HG03103 (cell line): ENCODE data around the gene MICB.
A peak's percentile ranks its signal among the peaks of the same experiment; 100 is the strongest.
"Not testable (repeated sequence)": the region's sequence is repeated elsewhere in the genome, so short reads cannot be mapped to it uniquely, and the experiment has no call there.

Source experiments
- ATAC-seq: cut with Tn5 transposase; IDR thresholded peaks from one replicate; pipeline ENCODE4 v1.9.1; 2021; ENCODE audit warnings: low read depth; ENCODE audit not compliant: unreplicated experiment

Gene MICB

DNA sequence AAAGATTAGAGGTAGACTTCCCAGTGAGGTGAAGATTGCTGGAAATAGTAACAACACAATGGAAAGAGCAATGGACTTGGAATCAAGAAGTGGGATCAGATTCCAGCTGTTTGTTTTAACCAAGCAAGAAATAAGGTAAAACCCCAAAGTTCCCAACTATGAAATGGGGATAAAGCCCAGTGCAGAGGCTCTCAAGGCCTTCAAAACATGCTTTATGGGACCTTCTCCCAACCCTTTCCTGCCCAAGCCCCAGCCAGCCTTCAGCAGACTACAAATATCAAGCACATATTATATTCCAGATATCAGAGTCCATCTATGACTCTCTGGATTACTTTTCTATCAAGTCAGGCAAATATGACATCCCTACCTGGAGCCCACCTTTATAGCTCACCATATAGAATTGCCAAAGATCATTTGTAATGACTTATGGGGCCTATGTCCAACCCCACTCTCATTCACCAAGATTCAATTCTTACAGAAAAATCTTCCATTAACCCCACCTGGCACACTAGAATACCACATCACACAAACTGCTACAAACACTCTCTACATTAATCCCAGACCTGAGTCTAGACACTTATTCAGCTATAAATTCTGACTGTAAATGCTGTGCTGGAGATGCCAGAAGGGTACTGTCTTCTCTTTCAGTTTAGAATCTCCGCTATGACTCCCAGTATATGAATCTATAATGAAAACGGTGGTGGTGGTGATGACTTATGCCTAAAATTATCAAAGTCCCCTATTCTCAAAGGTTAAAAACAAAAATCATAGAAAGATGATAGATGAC is 37.8 kb downstream of the MICB start:
- no peak for ATAC-seq

GRCh38 chr6:31538805-31539400 is 41.0 kb downstream of the MICB start:
- ATAC-seq, result no peak

GRCh38 chr6:31540640-31541039 is 42.7 kb downstream of the MICB start:
- ATAC-seq, result no peak

DNA sequence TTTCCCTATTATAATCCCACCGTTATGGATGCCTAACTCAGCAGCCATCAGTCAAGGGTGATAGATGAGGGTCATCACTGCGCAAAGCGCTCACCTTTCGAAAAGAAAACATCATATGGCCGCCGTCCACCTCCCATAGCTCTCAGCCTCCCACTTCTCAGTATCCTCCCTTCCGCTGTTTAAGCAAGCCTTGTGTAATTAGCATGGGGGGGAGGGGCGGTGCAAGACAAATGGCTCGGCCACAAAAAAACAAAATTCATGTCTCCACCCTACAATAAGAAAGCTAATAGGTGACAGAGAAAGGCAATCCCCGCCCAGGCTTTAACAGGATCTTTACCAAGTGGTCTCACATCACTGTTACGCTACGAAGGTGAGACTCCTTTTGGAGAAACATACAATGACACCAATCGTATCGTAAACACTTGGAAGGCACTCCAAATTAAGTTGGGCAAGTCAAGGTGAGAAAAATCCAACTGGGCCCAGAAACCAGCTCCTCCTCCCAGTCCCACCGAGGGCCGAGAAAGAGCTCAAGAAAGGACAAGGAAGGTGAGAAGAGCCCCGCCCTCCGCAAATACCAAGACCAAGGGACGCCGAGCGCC is 43.2 kb downstream of the MICB start:
- peak; percentile 18 for ATAC-seq

GRCh38 chr6:31541658-31542521 is 43.9 kb downstream of the MICB start, which contains the start of gene DDX39B:
DDX39B (minus strand) TSS chr6:31542003; CDS start chr6:31540532, 1,471 bp downstream.
- ATAC-seq, result peak; percentile 56

DNA sequence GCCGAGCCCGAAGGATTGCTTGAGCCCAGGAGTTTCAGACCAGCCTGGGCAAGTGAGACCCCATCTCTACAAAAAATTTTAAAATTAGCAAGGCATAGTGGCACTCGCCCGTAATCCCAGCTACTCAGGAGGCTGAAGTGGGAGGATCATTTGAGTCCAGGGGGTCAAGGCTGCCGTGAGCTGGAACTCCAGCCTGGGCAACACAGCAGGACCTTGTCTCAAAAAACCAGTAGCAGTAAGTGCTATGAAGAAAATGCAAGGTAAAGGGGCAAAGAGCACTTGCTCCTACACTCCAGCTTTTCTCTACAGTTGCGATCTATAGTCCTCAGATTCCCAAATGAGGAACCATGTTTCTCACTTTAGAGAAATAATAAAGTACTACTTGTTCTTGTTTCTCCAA is 45.7 kb downstream of the MICB start:
- no peak for ATAC-seq

GRCh38 chr6:31544676-31545075 is 46.7 kb downstream of the MICB start:
- ATAC-seq, result no peak

GRCh38 chr6:31545291-31545690 is 47.3 kb downstream of the MICB start:
- ATAC-seq, result no peak

DNA sequence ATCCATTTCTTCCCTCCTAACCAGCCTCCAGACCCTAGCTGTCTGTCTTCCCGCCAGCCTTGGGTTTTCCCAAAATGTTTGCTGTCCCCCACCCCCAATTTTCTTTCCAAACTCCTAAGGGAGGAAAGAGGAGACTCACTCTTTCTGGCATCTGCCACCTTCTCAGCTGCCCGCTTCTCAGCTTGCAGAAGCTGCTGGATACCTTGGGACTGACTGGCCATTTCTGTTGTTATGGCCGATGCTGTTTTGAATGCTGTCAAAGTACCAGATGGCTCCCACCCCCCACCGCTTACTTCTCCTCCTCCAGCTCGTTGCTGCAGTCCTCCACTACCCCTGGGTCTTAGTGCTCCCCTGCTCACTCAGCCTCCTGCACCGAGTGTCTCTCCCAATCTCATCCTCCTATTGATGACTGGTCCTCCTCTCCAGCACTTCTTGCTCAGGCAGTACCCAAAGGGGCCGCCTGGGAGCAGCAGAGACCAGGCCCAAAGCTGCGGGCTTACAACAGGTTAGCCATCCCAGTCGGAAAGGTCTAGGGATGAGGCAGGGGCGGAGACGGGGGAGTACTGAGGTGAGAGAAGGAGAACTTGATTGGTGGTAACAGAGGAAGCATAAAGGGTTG is 48.5 kb downstream of the MICB start, which contains the start of gene ATP6V1G2:
Gene ATP6V1G2, minus strand, starts transcription at position 270 of the 619 bp plus-strand sequence. Its CDS starts 49 bp downstream, at position 221.
- peak; percentile 44 for ATAC-seq

DNA sequence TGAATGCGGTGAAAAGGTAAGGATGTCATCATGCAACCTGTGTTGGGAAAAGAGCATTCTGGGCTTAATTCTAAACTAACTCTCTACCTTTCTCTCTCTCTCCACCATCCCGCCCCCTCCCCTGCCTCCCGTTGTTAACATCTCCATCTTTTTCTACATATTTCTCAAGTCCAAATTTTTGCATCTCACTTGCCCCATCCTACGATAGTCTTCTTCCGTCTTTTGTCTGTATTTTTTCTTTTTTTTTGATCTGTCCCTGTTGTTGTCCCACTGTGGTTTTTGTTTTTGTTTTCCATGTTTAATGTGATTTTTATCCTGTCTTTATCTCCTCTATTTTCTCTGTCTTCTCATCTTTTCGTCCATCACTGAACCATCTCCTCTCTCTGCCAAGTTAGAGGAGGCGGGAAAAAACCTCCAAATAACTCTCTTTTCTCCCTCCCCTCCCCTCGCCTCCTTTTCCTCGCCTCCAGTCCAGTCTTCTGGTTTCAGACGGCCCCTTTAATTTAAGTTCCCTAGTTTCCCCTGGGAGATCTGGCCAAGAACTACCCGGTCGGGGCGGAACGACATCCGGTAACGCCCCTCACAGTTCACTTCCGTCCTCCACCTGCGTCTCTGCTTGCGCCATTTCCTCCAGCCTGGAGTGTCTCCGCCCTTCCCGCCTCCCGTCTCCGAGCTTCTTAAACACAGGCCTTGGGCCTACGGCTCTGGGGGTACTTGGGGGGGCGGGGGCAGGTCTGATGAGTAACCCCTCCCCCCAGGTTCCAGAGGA is 49.2 kb downstream of the MICB start, which contains the start of gene NFKBIL1:
Gene NFKBIL1, plus strand, starts transcription at position 651 of the 769 bp plus-strand sequence. Its CDS starts 87 bp downstream, at position 738.
- peak; percentile 59 for ATAC-seq

DNA sequence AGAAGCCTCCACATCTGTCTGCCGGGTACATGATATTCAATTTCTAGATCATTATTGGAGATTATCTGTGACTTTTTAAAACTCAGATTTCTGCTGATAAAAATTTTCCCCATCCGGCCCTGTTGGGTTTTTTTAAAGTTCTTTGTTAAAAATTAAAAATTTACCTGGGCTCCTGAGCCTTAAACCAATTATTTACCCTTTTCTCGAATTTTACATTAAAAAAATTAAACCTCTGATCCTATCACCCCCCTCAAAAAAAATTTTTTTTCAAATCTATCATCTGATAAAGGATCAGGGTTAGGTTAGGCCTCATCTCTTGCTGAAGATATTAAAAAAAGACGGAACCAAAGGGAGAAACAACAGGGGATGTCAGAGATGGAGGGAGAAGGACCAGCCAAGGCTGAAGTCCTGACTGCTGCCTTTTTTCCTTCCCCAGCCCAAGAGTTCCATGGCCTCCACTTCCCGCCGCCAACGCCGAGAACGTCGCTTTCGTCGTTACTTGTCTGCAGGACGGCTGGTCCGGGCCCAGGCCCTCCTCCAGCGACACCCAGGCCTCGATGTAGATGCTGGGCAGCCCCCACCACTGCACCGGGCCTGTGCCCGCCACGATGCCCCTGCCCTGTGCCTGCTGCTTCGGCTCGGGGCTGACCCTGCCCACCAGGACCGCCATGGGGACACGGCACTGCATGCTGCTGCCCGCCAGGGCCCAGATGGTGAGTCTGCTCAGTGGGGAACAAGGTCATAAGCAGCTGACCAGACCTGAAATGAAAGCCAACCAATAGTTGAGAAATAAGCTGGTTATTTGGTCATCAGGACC is 50.0 kb downstream of the MICB start:
- ATAC-seq, result no peak

DNA sequence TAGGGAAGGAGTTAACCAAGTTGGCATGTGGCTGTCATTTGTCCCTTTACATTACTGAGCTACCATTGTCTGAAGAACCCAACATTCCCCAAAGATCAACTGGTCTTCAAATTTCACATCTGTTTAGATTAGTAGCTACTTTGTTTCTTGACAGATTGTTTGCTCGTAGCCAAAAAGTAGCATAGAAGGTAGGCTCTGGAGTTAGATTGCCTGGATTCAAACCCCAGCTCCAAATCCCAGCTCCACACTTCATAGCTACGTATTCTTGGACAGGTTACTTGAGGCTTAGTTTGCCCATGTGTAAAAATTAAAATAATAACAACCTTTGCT is 50.6 kb downstream of the MICB start:
- no peak for ATAC-seq

DNA sequence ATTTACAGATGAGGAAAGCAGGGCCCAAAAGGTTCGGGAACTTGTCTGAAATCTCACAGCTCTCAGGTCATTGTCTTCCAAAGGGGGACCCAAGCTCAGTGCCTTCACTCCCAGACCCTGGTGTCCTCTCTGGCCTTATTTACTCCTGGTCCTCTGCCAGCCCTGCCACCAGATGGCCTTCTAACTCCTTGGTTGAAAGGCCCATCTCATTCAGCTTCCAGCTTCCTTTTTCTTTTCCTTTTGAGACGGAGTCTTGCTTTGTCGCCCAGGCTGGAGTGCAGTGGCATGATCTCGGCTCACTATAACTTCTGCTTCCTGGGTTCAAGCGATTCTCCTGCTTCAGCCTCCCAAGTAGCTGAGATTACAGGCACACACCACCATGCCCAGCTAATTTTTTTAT is 53.4 kb downstream of the MICB start:
- not testable (repeated sequence) for ATAC-seq

- no peak for ATAC-seq
Measured at GRCh38 chr6:31556307-31556706, 58.4 kb downstream of the MICB start.

GRCh38 chr6:31557443-31558317 is 59.7 kb downstream of the MICB start:
- ATAC-seq, result no peak

DNA sequence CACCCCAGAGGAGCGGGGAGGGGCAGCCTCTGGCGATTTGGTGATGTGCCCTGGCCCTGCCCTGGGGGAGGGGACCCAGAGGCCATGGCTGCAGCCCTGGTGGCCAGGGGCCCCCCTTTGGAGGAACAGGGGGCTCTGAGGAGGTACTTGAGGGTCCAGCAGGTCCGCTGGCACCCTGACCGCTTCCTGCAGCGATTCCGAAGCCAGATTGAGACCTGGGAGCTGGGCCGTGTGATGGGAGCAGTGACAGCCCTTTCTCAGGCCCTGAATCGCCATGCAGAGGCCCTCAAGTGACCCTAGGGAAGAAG is 60.3 kb downstream of the MICB start:
- no peak for ATAC-seq

- ATAC-seq, result no peak
Measured at GRCh38 chr6:31558631-31559500, 60.9 kb downstream of the MICB start.
